ENCODE data around the gene COG2. TPM values are rescaled to one million over a fixed set of nuclear protein-coding genes. Genes with fewer than 3 reads are reported as not detected.
"Not testable (repeated sequence)": the region's sequence is repeated elsewhere in the genome, so short reads cannot be mapped to it uniquely, and the experiment has no call there.

The COG2 gene
- total RNA-seq, 4 donors from 2014 or later: 16.6 to 27.3 (median 20.5) TPM

GRCh38 chr1:230694464-230694863, 52.2 kb downstream of the COG2 start:
- WGBS, 2 donors: 88 to 89% methylated on average over 4 of the region's 4 CpGs
- DNase-seq (ENCODE audit: low spot score in 2 of 2): no peak
- H3K9me3 ChIP-seq: no peaks in the 10 kb centered on the region

DNA sequence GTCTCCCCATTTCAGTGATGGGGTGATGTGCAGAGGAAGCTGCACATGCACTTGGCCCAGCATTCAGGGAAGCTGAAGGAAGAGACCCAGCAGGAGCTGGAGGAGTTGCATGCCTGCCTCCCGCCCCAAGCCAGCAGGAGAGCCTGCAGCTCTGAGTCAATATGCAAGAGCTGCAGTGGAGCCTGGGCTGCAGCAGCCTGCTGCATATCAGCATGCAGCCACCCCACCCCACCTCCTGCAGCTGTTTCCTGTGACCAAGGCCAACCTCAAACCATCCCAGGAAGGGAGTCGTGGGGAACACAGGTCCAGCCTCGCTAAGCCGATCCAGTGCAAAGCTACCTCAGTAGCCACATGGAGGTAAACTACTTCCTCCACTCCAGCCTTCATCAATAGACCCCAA, 52.7 kb downstream of the COG2 start:
- Histone ChIP-seq H3K36me3 (peaks cover 0 to 46% (median 11%) of the 10 kb centered on the region in 3 donors), H3K4me3 (no peak overlapping the region), H3K9me3 (no peaks in the 10 kb centered on the region), H3K4me1 (peaks cover 0 to 3% (median 0%) of the 10 kb centered on the region in 4 donors), H3K27me3 (no peaks in the 10 kb centered on the region), H3K27ac (no peak overlapping the region)
- TF ChIP-seq EP300 (IDR thresholded peaks at IDR 0.05) (no peak), POLR2A (IDR thresholded peaks at IDR 0.05) (no peak)
- TF ChIP-seq, protein P1, sequence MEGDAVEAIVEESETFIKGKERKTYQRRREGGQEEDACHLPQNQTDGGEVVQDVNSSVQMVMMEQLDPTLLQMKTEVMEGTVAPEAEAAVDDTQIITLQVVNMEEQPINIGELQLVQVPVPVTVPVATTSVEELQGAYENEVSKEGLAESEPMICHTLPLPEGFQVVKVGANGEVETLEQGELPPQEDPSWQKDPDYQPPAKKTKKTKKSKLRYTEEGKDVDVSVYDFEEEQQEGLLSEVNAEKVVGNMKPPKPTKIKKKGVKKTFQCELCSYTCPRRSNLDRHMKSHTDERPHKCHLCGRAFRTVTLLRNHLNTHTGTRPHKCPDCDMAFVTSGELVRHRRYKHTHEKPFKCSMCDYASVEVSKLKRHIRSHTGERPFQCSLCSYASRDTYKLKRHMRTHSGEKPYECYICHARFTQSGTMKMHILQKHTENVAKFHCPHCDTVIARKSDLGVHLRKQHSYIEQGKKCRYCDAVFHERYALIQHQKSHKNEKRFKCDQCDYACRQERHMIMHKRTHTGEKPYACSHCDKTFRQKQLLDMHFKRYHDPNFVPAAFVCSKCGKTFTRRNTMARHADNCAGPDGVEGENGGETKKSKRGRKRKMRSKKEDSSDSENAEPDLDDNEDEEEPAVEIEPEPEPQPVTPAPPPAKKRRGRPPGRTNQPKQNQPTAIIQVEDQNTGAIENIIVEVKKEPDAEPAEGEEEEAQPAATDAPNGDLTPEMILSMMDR (IDR thresholded peaks at IDR 0.05): no peak
- no peak for DNase-seq (ENCODE audit: low spot score in 2 of 2)
- WGBS, 2 donors: 65 to 66% methylated on average over 4 of the region's 4 CpGs

More at GRCh38 chr1:230694464-230694863, 52.2 kb downstream of the COG2 start:
- no peak for TF ChIP-seq POLR2A (IDR thresholded peaks at IDR 0.05)
- TF ChIP-seq, protein P1 (IDR thresholded peaks at IDR 0.05): no peak
- Histone ChIP-seq H3K27ac (no peak overlapping the region), H3K4me3 (no peak overlapping the region), H3K4me1 (peaks cover 0 to 3% (median 0%) of the 10 kb centered on the region in 4 donors), H3K27me3 (no peaks in the 10 kb centered on the region), H3K36me3 (peaks cover 0 to 51% (median 11%) of the 10 kb centered on the region in 3 donors)

DNA sequence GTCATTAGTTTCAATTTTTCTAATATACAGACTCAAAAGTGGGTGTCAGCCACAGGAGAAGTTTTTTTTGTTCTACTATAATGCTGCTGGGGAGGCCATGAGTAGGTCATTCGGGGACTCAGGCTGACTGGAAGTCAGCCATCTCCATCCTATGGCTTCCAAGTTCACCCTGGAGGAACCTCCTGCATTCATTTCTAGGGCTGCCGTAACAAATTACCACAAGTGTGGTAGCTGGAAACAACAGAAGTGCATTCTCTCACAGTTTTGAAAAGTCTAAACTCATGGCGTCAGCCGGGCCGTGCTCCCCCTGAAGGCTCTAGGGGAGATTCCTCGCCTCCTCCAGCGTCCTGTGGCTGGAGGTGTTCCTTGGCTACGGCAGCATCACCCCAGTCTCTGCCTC, 53.9 kb downstream of the COG2 start:
- H3K27me3 ChIP-seq: no peaks in the 10 kb centered on the region
- no peak overlapping the region for H3K4me3 ChIP-seq
- H3K27ac ChIP-seq: no peak overlapping the region
- DNase-seq (ENCODE audit: low spot score in 2 of 2): no peak
- TF ChIP-seq, protein P1 (IDR thresholded peaks at IDR 0.05): no peak
- TF ChIP-seq EP300 (IDR thresholded peaks at IDR 0.05) (no peak), POLR2A (IDR thresholded peaks at IDR 0.05) (no peak)
- peaks cover 0 to 34% (median 7%) of the 10 kb centered on the region in 3 donors for H3K36me3 ChIP-seq
- peaks cover 0 to 3% (median 0%) of the 10 kb centered on the region in 4 donors for H3K4me1 ChIP-seq
- WGBS, 2 donors: 48 to 52% methylated on average over 8 of the region's 8 CpGs
- H3K9me3 ChIP-seq: no peaks in the 10 kb centered on the region

DNA sequence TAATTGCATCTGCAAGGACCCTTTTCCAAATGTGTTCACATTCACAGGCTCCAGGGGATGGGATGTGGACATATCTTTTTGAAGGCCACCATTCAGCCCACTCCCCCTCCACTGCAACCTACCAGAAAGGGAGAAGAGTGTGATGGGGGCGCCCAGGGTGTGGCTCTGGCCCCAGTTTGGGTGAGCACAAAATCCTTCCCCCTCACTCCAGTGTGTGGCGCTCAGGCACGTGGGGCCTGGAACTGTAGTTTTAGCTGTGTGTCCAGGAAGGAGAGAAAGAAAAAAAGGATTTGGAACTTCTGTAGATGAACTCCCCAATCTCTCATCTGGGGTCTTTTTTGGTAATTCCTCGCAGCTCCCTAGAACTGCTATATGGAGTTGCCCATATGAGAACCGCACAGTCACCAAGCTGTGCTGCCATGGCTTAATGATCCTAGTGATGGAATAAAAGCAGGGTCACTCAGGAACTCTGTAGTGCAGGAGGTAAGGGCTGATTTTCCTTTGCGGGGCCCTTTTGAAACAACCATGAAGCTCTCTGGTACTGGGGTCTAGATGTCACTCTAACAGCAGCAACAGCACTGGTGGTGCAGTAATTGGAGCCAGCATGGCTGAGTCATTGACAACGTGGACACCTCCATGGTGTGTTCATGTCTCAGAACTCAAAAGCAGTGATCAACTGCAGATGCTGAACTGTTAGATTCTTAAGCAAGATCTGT, 54.6 kb downstream of the COG2 start:
- Histone ChIP-seq H3K4me3 (no peak overlapping the region), H3K36me3 (peaks cover 0 to 28% (median under 1%) of the 10 kb centered on the region in 3 donors), H3K27me3 (no peaks in the 10 kb centered on the region), H3K9me3 (no peaks in the 10 kb centered on the region), H3K4me1 (peaks cover 0 to 3% (median 0%) of the 10 kb centered on the region in 4 donors), H3K27ac (no peak overlapping the region)
- TF ChIP-seq EP300 (IDR thresholded peaks at IDR 0.05): no peak
- TF ChIP-seq, protein P1 (IDR thresholded peaks at IDR 0.05): no peak
- TF ChIP-seq POLR2A (IDR thresholded peaks at IDR 0.05): no peak
- 75 to 79% methylated on average over 7 of the region's 7 CpGs for WGBS, 2 donors
- no peak for DNase-seq (ENCODE audit: low spot score in 2 of 2)

GRCh38 chr1:230698130-230698529, 55.8 kb downstream of the COG2 start:
- no peaks in the 10 kb centered on the region for H3K27me3 ChIP-seq
- 92 to 93% methylated on average over 14 of the region's 14 CpGs for WGBS, 2 donors
- no peaks in the 10 kb centered on the region for H3K9me3 ChIP-seq
- no peak overlapping the region for H3K27ac ChIP-seq
- DNase-seq (ENCODE audit: low spot score in 2 of 2): no peak
- no peak overlapping the region for H3K4me3 ChIP-seq
- TF ChIP-seq, protein P1 (IDR thresholded peaks at IDR 0.05): no peak
- TF ChIP-seq EP300 (IDR thresholded peaks at IDR 0.05) (no peak), POLR2A (IDR thresholded peaks at IDR 0.05) (no peak)
- no peaks in the 10 kb centered on the region for H3K4me1 ChIP-seq
- H3K36me3 ChIP-seq: peaks cover 0 to 21% (median 0%) of the 10 kb centered on the region in 3 donors

- not testable (repeated sequence) for H3K9me3 ChIP-seq; H3K27ac ChIP-seq; H3K4me1 ChIP-seq; DNase-seq (ENCODE audit: low spot score in 2 of 2); H3K4me3 ChIP-seq; H3K27me3 ChIP-seq
- peaks cover 0 to 12% (median 0%) of the 10 kb centered on the region in 3 donors for H3K36me3 ChIP-seq
Observed at GRCh38 chr1:230698964-230699363, 56.7 kb downstream of the COG2 start.

Data from tibial nerve (tissue), 4 donors.